ENCODE measurements around the gene UPP2.

GRCh38 chr2:158079672-158080071 is 22.0 kb upstream of the UPP2 start:
- TF ChIP-seq POLR2A (IDR thresholded peaks at IDR 0.05): no peak
- TF ChIP-seq CTCF (IDR thresholded peaks at IDR 0.05): no peak

Data from Peyer's patch (tissue), 4 donors.